ENCODE results near the gene DMXL1.

The DMXL1 gene

GRCh38 chr5:119291056-119291455 is 220.2 kb downstream of the DMXL1 start:
- DNase-seq, result no peak

- no peak for DNase-seq
Measured at GRCh38 chr5:119291877-119292276, 221.0 kb downstream of the DMXL1 start.

GRCh38 chr5:119292701-119293515 is 222.0 kb downstream of the DMXL1 start:
- DNase-seq, result no peak

- no peak for DNase-seq
Measured at GRCh38 chr5:119293516-119293829, 222.6 kb downstream of the DMXL1 start.

Measured in NCI-H1048 (cell line).